Brain pericyte (primary cell): ENCODE data around the gene FOXN1.

Experiments used
- DNase-seq: peaks from one replicate; pipeline ENCODE4 v3.0.0-alpha.2; 2012; ENCODE audit warnings: low read depth, low spot score

Gene FOXN1

GRCh38 chr17:28524476-28525424 lies 18.6 kb downstream of the FOXN1 start:
- no peak for DNase-seq

- no peak for DNase-seq
These were observed 20.2 kb downstream of the FOXN1 start for GRCh38 chr17:28526381-28526780.

- DNase-seq = no peak
These were observed 21.1 kb downstream of the FOXN1 start for GRCh38 chr17:28527181-28527681.

- no peak for DNase-seq
These were observed 21.7 kb downstream of the FOXN1 start for GRCh38 chr17:28527859-28528258.

- no peak for DNase-seq
These were observed 22.3 kb downstream of the FOXN1 start for GRCh38 chr17:28528327-28529012.

- no peak for DNase-seq
These were observed 22.9 kb downstream of the FOXN1 start for GRCh38 chr17:28529013-28529400.

- no peak for DNase-seq
These were observed 24.1 kb downstream of the FOXN1 start for GRCh38 chr17:28530250-28530649.

- no peak for DNase-seq
These were observed 24.8 kb downstream of the FOXN1 start for GRCh38 chr17:28530926-28531325.

GRCh38 chr17:28532050-28532960 lies 26.2 kb downstream of the FOXN1 start:
- no peak for DNase-seq

- no peak for DNase-seq
These were observed 27.1 kb downstream of the FOXN1 start for GRCh38 chr17:28533091-28533807.

GRCh38 chr17:28534740-28535375 lies 28.7 kb downstream of the FOXN1 start:
- DNase-seq = no peak

GRCh38 chr17:28536532-28537218 lies 30.5 kb downstream of the FOXN1 start:
- DNase-seq = no peak

- no peak for DNase-seq
These were observed 31.1 kb downstream of the FOXN1 start for GRCh38 chr17:28537219-28537610.

GRCh38 chr17:28538296-28538895 lies 32.2 kb downstream of the FOXN1 start:
- no peak for DNase-seq

GRCh38 chr17:28540231-28540630 lies 34.1 kb downstream of the FOXN1 start:
- no peak for DNase-seq

- DNase-seq = no peak
These were observed 35.3 kb downstream of the FOXN1 start for GRCh38 chr17:28541439-28541838.

GRCh38 chr17:28544402-28545140 lies 38.4 kb downstream of the FOXN1 start:
- DNase-seq = no peak

- DNase-seq = no peak
These were observed 39.0 kb downstream of the FOXN1 start for GRCh38 chr17:28545141-28545503.
